GM23338 (cell line): ENCODE measurements around the gene SLC25A4. TPM values are rescaled to one million over a fixed set of nuclear protein-coding genes. Genes with fewer than 3 reads are reported as not detected.
A peak's percentile ranks its signal among the peaks of the same experiment; 100 is the strongest.

Experiments
- ATAC-seq: fragments of 200-7000 bp; cut with Tn5 transposase; 3 replicates; pipeline ENCODE4 v1.9.1; 2020
- DNase-seq: peaks from one replicate; pipeline ENCODE4 v3.0.0-alpha.2; 2015; ENCODE audit warnings: low spot score
- H2AFZ ChIP-seq: fragments of 200-600 bp; sonication (generic); 2 replicates; pipeline ENCODE4 v1.8.0; 2016; ENCODE audit warnings: antibody characterized with exemption, mild to moderate bottlenecking, moderate library complexity
- H3F3A ChIP-seq: fragments of 200-600 bp; sonication (generic); replicated peaks from 2 replicates; pipeline ENCODE4 v1.8.0; 2017; ENCODE audit warnings: antibody characterized with exemption, mixed run types, low read depth
- H3K27ac ChIP-seq: fragments of 200-600 bp; sonication (generic); 2 replicates; pipeline ENCODE4 v1.6.1; 2016; ENCODE audit warnings: low read depth
- H3K27me3 ChIP-seq: fragments of 200-600 bp; sonication (generic); 2 replicates; pipeline ENCODE4 v1.8.0; 2016; ENCODE audit warnings: mild to moderate bottlenecking, mixed run types, moderate library complexity; ENCODE audit not compliant: insufficient read depth
- H3K36me3 ChIP-seq: fragments of 200-600 bp; sonication (generic); 2 replicates; pipeline ENCODE4 v1.8.0; 2016; ENCODE audit warnings: mild to moderate bottlenecking; ENCODE audit not compliant: insufficient read depth
- H3K4me1 ChIP-seq: fragments of 200-600 bp; sonication (generic); 2 replicates; pipeline ENCODE4 v1.8.0; 2016; ENCODE audit warnings: mild to moderate bottlenecking, moderate library complexity; ENCODE audit not compliant: insufficient read depth
- H3K4me2 ChIP-seq: fragments of 200-600 bp; sonication (generic); 2 replicates; pipeline ENCODE4 v1.7.1; 2017; ENCODE audit warnings: mixed run types
- H3K4me3 ChIP-seq: fragments of 200-600 bp; sonication (generic); 2 replicates; pipeline ENCODE4 v1.6.1; 2016; ENCODE audit warnings: mixed run types
- H3K79me2 ChIP-seq: fragments of 200-600 bp; sonication (generic); replicated peaks from 2 replicates; pipeline ENCODE4 v1.8.0; 2017; ENCODE audit warnings: mild to moderate bottlenecking; ENCODE audit not compliant: insufficient read depth
- H3K9me2 ChIP-seq: fragments of 200-600 bp; sonication (generic); 2 replicates; pipeline ENCODE4 v1.8.0; 2017; ENCODE audit not compliant: insufficient read depth
- H4K20me1 ChIP-seq: fragments of 200-600 bp; sonication (generic); replicated peaks from 2 replicates; pipeline ENCODE4 v1.8.0; 2017; ENCODE audit warnings: mild to moderate bottlenecking; ENCODE audit not compliant: insufficient read depth
- H3K27ac Mint-ChIP-seq: 2 replicates; pipeline ENCODE4 v1.8.0; 2020; ENCODE audit warnings: inconsistent platforms, mild to moderate bottlenecking, moderate library complexity, mixed read lengths
- H3K27me3 Mint-ChIP-seq: 3 replicates; pipeline ENCODE4 v1.8.0; 2022; ENCODE audit warnings: low read depth, mild to moderate bottlenecking, moderate library complexity, mixed read lengths, inconsistent platforms; ENCODE audit not compliant: insufficient read depth, poor library complexity
- H3K36me3 Mint-ChIP-seq: 3 replicates; pipeline ENCODE4 v1.8.0; 2021; ENCODE audit warnings: low read depth, mild to moderate bottlenecking, inconsistent platforms, moderate library complexity, mixed read lengths
- H3K4me1 Mint-ChIP-seq: 3 replicates; pipeline ENCODE4 v1.8.0; 2020; ENCODE audit warnings: mild to moderate bottlenecking, inconsistent platforms, mixed read lengths
- H3K4me3 Mint-ChIP-seq: 3 replicates; pipeline ENCODE4 v1.8.0; 2021; ENCODE audit warnings: moderate library complexity, mild to moderate bottlenecking, inconsistent platforms, mixed read lengths
- H3K9me3 Mint-ChIP-seq: 3 replicates; pipeline ENCODE4 v1.8.0; 2020; ENCODE audit warnings: moderate library complexity, mild to moderate bottlenecking, inconsistent platforms, mixed read lengths
- CREB1 ChIP-seq: fragments of 250-450 bp; sonication (Bioruptor Pico); IDR thresholded peaks from 2 replicates; pipeline ENCODE4 v1.5.0; 2020; ENCODE audit warnings: low read depth, mild to moderate bottlenecking, moderate library complexity
- EZH2 ChIP-seq: fragments of 200-600 bp; sonication (generic); IDR thresholded peaks from one replicate; pipeline ENCODE4 v1.8.0; 2017; ENCODE audit warnings: antibody characterized with exemption, mild to moderate bottlenecking, low read depth; ENCODE audit not compliant: unreplicated experiment
- EZH2phosphoT487 ChIP-seq: fragments of 200-600 bp; sonication (generic); IDR thresholded peaks from one replicate; pipeline ENCODE4 v1.8.1; 2018; ENCODE audit warnings: antibody characterized with exemption; ENCODE audit not compliant: unreplicated experiment
- NANOG ChIP-seq: IDR thresholded peaks from 2 replicates; pipeline ENCODE4 v1.6.1; 2016; ENCODE audit warnings: antibody characterized with exemption, borderline replicate concordance
- POLR2AphosphoS5 ChIP-seq: IDR thresholded peaks from 2 replicates; pipeline ENCODE4 v1.6.1; 2016; ENCODE audit warnings: antibody characterized with exemption, low read depth
- REST ChIP-seq: IDR thresholded peaks from one replicate; pipeline ENCODE4 v1.6.1; 2018; ENCODE audit warnings: antibody characterized with exemption; ENCODE audit not compliant: unreplicated experiment
- STAT1 ChIP-seq: IDR thresholded peaks from one replicate; pipeline ENCODE4 v1.6.1; 2016; ENCODE audit warnings: antibody characterized with exemption; ENCODE audit not compliant: unreplicated experiment
- ZNF114 ChIP-seq: fragments of 250-450 bp; sonication (Bioruptor Pico); IDR thresholded peaks from 2 replicates; pipeline ENCODE4 v1.5.0; 2020; ENCODE audit warnings: mild to moderate bottlenecking, moderate library complexity
- polyA plus RNA-seq: library from polyadenylated mRNA; unstranded; fragments of >200 nt; fragmentation: Nextera tagmentation; extraction: Ambion mirVana; gene quantifications from 2 replicates; pipeline ENCODE4 v1.2.1, GENCODE V29; 2016
- total RNA-seq: library from RNA; depleted of rRNA; stranded (reverse); fragments of >200 nt; shearing (Covaris generic); gene quantifications from 2 replicates; pipeline ENCODE4 v1.2.3, GENCODE V29; 2014
- TF ChIP-seq, protein P1 (sequence below), 2 experiments: fragments of 200-600 bp in 1 of 2; sonication (generic) in 1 of 2; conservative IDR thresholded peaks; 2 replicates each; pipeline versions ENCODE4 v1.5.1 to v1.6.1; 2016 to 2017; ENCODE audit warnings: antibody characterized with exemption in 2 of 2, low read depth in 2 of 2, mild to moderate bottlenecking in 2 of 2, moderate library complexity in 1 of 2
- TF ChIP-seq, protein P2 (sequence below): fragments of 250-450 bp; sonication (Bioruptor Pico); IDR thresholded peaks from 2 replicates; pipeline ENCODE4 v1.5.0; 2020; ENCODE audit warnings: mild to moderate bottlenecking, moderate library complexity

SLC25A4 gene
- total and polyA plus RNA-seq, 2 experiments from 2014 or later = 43.6 to 66.5 TPM

GRCh38 chr4:185139736-185140135, 3.3 kb upstream of the SLC25A4 start (continued):
- TF ChIP-seq REST = no peak
- TF ChIP-seq EZH2 = no peak
- TF ChIP-seq STAT1 = no peak

GRCh38 chr4:185141777-185142176, 1.3 kb upstream of the SLC25A4 start:
- Histone ChIP-seq H3K4me2 (no peak overlapping the region), H3K4me3 (no peak overlapping the region), H3F3A (peaks cover 13% of the 10 kb centered on the region; the same call in 1 of the 2 replicates), H3K27me3 (peaks cover 8% of the 10 kb centered on the region), H3K36me3 (peaks cover 12% of the 10 kb centered on the region), H3K79me2 (peaks cover 22% of the 10 kb centered on the region), H3K27ac (no peak overlapping the region), H2AFZ (no peak overlapping the region), H4K20me1 (peaks cover 16% of the 10 kb centered on the region), H3K9me2 (no peaks in the 10 kb centered on the region), H3K4me1 (peaks cover 18% of the 10 kb centered on the region)
- Mint-ChIP-seq H3K9me3 (no peaks in the 10 kb centered on the region), H3K4me3 (peak overlapping the region; percentile 20; the same call in 2 of the 3 replicates), H3K27ac (no peak overlapping the region), H3K4me1 (peaks cover 25% of the 10 kb centered on the region), H3K36me3 (peaks cover 18% of the 10 kb centered on the region), H3K27me3 (peaks cover 12% of the 10 kb centered on the region)
- no peak for ATAC-seq
- DNase-seq = no peak
- TF ChIP-seq REST = no peak
- TF ChIP-seq EZH2 = no peak
- no peak for TF ChIP-seq ZNF114 (CRISPR knock-in tag)
- no peak for TF ChIP-seq POLR2AphosphoS5
- TF ChIP-seq, protein P1, sequence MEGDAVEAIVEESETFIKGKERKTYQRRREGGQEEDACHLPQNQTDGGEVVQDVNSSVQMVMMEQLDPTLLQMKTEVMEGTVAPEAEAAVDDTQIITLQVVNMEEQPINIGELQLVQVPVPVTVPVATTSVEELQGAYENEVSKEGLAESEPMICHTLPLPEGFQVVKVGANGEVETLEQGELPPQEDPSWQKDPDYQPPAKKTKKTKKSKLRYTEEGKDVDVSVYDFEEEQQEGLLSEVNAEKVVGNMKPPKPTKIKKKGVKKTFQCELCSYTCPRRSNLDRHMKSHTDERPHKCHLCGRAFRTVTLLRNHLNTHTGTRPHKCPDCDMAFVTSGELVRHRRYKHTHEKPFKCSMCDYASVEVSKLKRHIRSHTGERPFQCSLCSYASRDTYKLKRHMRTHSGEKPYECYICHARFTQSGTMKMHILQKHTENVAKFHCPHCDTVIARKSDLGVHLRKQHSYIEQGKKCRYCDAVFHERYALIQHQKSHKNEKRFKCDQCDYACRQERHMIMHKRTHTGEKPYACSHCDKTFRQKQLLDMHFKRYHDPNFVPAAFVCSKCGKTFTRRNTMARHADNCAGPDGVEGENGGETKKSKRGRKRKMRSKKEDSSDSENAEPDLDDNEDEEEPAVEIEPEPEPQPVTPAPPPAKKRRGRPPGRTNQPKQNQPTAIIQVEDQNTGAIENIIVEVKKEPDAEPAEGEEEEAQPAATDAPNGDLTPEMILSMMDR (conservative IDR thresholded peaks at IDR 0.05; ENCODE audit: low read depth in 2 of 2) = no peak
- TF ChIP-seq STAT1 = no peak
- TF ChIP-seq NANOG = no peak
- TF ChIP-seq EZH2phosphoT487 = no peak
- TF ChIP-seq, protein P2, sequence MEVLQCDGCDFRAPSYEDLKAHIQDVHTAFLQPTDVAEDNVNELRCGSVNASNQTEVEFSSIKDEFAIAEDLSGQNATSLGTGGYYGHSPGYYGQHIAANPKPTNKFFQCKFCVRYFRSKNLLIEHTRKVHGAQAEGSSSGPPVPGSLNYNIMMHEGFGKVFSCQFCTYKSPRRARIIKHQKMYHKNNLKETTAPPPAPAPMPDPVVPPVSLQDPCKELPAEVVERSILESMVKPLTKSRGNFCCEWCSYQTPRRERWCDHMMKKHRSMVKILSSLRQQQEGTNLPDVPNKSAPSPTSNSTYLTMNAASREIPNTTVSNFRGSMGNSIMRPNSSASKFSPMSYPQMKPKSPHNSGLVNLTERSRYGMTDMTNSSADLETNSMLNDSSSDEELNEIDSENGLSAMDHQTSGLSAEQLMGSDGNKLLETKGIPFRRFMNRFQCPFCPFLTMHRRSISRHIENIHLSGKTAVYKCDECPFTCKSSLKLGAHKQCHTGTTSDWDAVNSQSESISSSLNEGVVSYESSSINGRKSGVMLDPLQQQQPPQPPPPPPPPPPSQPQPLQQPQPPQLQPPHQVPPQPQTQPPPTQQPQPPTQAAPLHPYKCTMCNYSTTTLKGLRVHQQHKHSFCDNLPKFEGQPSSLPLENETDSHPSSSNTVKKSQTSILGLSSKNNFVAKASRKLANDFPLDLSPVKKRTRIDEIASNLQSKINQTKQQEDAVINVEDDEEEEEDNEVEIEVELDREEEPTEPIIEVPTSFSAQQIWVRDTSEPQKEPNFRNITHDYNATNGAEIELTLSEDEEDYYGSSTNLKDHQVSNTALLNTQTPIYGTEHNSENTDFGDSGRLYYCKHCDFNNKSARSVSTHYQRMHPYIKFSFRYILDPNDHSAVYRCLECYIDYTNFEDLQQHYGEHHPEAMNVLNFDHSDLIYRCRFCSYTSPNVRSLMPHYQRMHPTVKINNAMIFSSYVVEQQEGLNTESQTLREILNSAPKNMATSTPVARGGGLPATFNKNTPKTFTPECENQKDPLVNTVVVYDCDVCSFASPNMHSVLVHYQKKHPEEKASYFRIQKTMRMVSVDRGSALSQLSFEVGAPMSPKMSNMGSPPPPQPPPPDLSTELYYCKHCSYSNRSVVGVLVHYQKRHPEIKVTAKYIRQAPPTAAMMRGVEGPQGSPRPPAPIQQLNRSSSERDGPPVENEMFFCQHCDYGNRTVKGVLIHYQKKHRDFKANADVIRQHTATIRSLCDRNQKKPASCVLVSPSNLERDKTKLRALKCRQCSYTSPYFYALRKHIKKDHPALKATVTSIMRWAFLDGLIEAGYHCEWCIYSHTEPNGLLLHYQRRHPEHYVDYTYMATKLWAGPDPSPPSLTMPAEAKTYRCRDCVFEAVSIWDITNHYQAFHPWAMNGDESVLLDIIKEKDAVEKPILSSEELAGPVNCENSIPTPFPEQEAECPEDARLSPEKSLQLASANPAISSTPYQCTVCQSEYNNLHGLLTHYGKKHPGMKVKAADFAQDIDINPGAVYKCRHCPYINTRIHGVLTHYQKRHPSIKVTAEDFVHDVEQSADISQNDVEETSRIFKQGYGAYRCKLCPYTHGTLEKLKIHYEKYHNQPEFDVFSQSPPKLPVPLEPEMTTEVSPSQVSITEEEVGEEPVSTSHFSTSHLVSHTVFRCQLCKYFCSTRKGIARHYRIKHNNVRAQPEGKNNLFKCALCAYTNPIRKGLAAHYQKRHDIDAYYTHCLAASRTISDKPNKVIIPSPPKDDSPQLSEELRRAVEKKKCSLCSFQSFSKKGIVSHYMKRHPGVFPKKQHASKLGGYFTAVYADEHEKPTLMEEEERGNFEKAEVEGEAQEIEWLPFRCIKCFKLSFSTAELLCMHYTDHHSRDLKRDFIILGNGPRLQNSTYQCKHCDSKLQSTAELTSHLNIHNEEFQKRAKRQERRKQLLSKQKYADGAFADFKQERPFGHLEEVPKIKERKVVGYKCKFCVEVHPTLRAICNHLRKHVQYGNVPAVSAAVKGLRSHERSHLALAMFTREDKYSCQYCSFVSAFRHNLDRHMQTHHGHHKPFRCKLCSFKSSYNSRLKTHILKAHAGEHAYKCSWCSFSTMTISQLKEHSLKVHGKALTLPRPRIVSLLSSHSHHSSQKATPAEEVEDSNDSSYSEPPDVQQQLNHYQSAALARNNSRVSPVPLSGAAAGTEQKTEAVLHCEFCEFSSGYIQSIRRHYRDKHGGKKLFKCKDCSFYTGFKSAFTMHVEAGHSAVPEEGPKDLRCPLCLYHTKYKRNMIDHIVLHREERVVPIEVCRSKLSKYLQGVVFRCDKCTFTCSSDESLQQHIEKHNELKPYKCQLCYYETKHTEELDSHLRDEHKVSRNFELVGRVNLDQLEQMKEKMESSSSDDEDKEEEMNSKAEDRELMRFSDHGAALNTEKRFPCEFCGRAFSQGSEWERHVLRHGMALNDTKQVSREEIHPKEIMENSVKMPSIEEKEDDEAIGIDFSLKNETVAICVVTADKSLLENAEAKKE (CRISPR knock-in tag) = no peak
- no peak for TF ChIP-seq CREB1 (CRISPR knock-in tag)
